SU-DHL-6 (cell line): ENCODE measurements around the gene DARS2.

Experiments
- H2AFZ ChIP-seq: fragments of 200-600 bp; sonication (generic); 2 replicates; pipeline ENCODE4 v1.6.1; 2014; ENCODE audit warnings: low read depth, mild to moderate bottlenecking, moderate library complexity, mixed read lengths, antibody characterized with exemption, low read length; ENCODE audit not compliant: severe bottlenecking
- H3F3A ChIP-seq: fragments of 200-600 bp; shearing (Covaris generic); 2 replicates; pipeline ENCODE4 v1.6.0; 2016; ENCODE audit warnings: antibody characterized with exemption, mild to moderate bottlenecking; ENCODE audit not compliant: insufficient read depth
- H3K27ac ChIP-seq: fragments of 200-600 bp; sonication (generic); 2 replicates; pipeline ENCODE4 v1.5.1; 2016; ENCODE audit warnings: low read depth, mild to moderate bottlenecking, low read length, moderate library complexity, mixed read lengths
- H3K27me3 ChIP-seq: fragments of 200-600 bp; sonication (generic), shearing (Covaris generic); 2 replicates; pipeline ENCODE4 v1.6.0; 2014; ENCODE audit warnings: mild to moderate bottlenecking, low read length
- H3K36me3 ChIP-seq: fragments of 200-600 bp; sonication (generic); 2 replicates; pipeline ENCODE4 v1.6.1; 2014; ENCODE audit warnings: mild to moderate bottlenecking, low read length, mixed read lengths
- H3K4me2 ChIP-seq: fragments of 300-600, 200-600 bp; shearing (Covaris generic), sonication (generic); 2 replicates; pipeline ENCODE4 v1.6.0; 2014; ENCODE audit warnings: low read length, low read depth, mild to moderate bottlenecking; ENCODE audit not compliant: poor library complexity, severe bottlenecking
- H3K4me3 ChIP-seq: fragments of 200-600 bp; sonication (generic); 2 replicates; pipeline ENCODE4 v1.5.1; 2014; ENCODE audit warnings: antibody characterized with exemption, low read length, mild to moderate bottlenecking, mixed read lengths; ENCODE audit not compliant: insufficient read depth, poor library complexity, severe bottlenecking
- H3K79me2 ChIP-seq: fragments of 200-600 bp; sonication (generic); 2 replicates; pipeline ENCODE4 v1.6.1; 2014; ENCODE audit warnings: mild to moderate bottlenecking, low read length, moderate library complexity; ENCODE audit not compliant: insufficient read depth
- H3K9ac ChIP-seq: fragments of 200-600 bp; sonication (generic); 2 replicates; pipeline ENCODE4 v1.7.0; 2014; ENCODE audit warnings: mild to moderate bottlenecking, low read length
- H3K9me2 ChIP-seq: fragments of 200-600 bp; sonication (generic); replicated peaks from 2 replicates; pipeline ENCODE4 v1.6.1; 2014; ENCODE audit warnings: low read length; ENCODE audit not compliant: insufficient read depth
- H3K9me3 ChIP-seq: fragments of 200-600 bp; sonication (generic); 2 replicates; pipeline ENCODE4 v1.6.1; 2014; ENCODE audit warnings: low read length, mixed read lengths; ENCODE audit not compliant: insufficient read depth
- H4K20me1 ChIP-seq: fragments of 200-600 bp; sonication (generic); 2 replicates; pipeline ENCODE4 v1.6.1; 2014; ENCODE audit warnings: low read depth, mild to moderate bottlenecking, antibody characterized with exemption, low read length, moderate library complexity, mixed read lengths
- CTCF ChIP-seq: fragments of 200-600 bp; sonication (generic); IDR thresholded peaks from one replicate; pipeline ENCODE4 v1.5.1; 2017; ENCODE audit warnings: antibody characterized with exemption, mild to moderate bottlenecking, low read length, moderate library complexity; ENCODE audit not compliant: insufficient read depth, poor library complexity, severe bottlenecking
- EZH2phosphoT487 ChIP-seq: fragments of 200-600 bp; sonication (generic), shearing (Covaris generic); conservative IDR thresholded peaks from 2 replicates; pipeline ENCODE4 v1.6.1; 2018; ENCODE audit warnings: mild to moderate bottlenecking, antibody characterized with exemption, low read length, moderate library complexity, mixed read lengths

The DARS2 gene

GRCh38 chr1:173894189-173894588, 69.7 kb downstream of the DARS2 start:
- Histone ChIP-seq H3K27me3 (no peaks in the 10 kb centered on the region), H3K9me2 (no peaks in the 10 kb centered on the region), H3K79me2 (no peaks in the 10 kb centered on the region), H3K27ac (no peak overlapping the region), H2AFZ (no peak overlapping the region), H3K4me3 (no peak overlapping the region), H3K9ac (no peak overlapping the region), H4K20me1 (no peaks in the 10 kb centered on the region), H3K36me3 (no peaks in the 10 kb centered on the region), H3F3A (no peaks in the 10 kb centered on the region), H3K4me2 (no peak overlapping the region), H3K9me3 (no peaks in the 10 kb centered on the region)
- no peak for TF ChIP-seq EZH2phosphoT487

GRCh38 chr1:173900427-173900826, 76.0 kb downstream of the DARS2 start:
- no peaks in the 10 kb centered on the region for H4K20me1 ChIP-seq
- no peak overlapping the region for H3K4me2 ChIP-seq
- H3K9me3 ChIP-seq = no peaks in the 10 kb centered on the region
- no peaks in the 10 kb centered on the region for H3K79me2 ChIP-seq
- no peak overlapping the region for H3K27ac ChIP-seq
- no peaks in the 10 kb centered on the region for H3K9me2 ChIP-seq
- H3K27me3 ChIP-seq = no peaks in the 10 kb centered on the region
- no peaks in the 10 kb centered on the region for H3F3A ChIP-seq
- H2AFZ ChIP-seq = no peak overlapping the region
- TF ChIP-seq EZH2phosphoT487 (no peak), CTCF (no peak)
- H3K36me3 ChIP-seq = no peaks in the 10 kb centered on the region
- H3K4me3 ChIP-seq = no peak overlapping the region
- no peak overlapping the region for H3K9ac ChIP-seq

GRCh38 chr1:173900992-173901391, 76.5 kb downstream of the DARS2 start:
- no peaks in the 10 kb centered on the region for H3K9me3 ChIP-seq
- no peaks in the 10 kb centered on the region for H3K27me3 ChIP-seq
- H4K20me1 ChIP-seq = no peaks in the 10 kb centered on the region
- H2AFZ ChIP-seq = no peak overlapping the region
- no peak overlapping the region for H3K4me2 ChIP-seq
- no peak overlapping the region for H3K4me3 ChIP-seq
- H3F3A ChIP-seq = no peaks in the 10 kb centered on the region
- no peak overlapping the region for H3K27ac ChIP-seq
- H3K79me2 ChIP-seq = no peaks in the 10 kb centered on the region
- no peaks in the 10 kb centered on the region for H3K36me3 ChIP-seq
- no peak for TF ChIP-seq CTCF
- no peak for TF ChIP-seq EZH2phosphoT487
- no peak overlapping the region for H3K9ac ChIP-seq
- no peaks in the 10 kb centered on the region for H3K9me2 ChIP-seq

GRCh38 chr1:173903827-173904531, 79.5 kb downstream of the DARS2 start:
- no peaks in the 10 kb centered on the region for H3K9me3 ChIP-seq
- no peak overlapping the region for H3K4me3 ChIP-seq
- no peaks in the 10 kb centered on the region for H4K20me1 ChIP-seq
- no peaks in the 10 kb centered on the region for H3K27me3 ChIP-seq
- H3K79me2 ChIP-seq = no peaks in the 10 kb centered on the region
- no peaks in the 10 kb centered on the region for H3F3A ChIP-seq
- no peaks in the 10 kb centered on the region for H3K9me2 ChIP-seq
- H3K27ac ChIP-seq = no peak overlapping the region
- H3K9ac ChIP-seq = no peak overlapping the region
- no peaks in the 10 kb centered on the region for H3K36me3 ChIP-seq
- no peak overlapping the region for H2AFZ ChIP-seq
- TF ChIP-seq EZH2phosphoT487 = no peak
- TF ChIP-seq CTCF = no peak
- no peak overlapping the region for H3K4me2 ChIP-seq
